Measurements from ENCODE around the gene SERINC2. TPM values are rescaled to one million over a fixed set of nuclear protein-coding genes. Genes with fewer than 3 reads are reported as not detected.

SERINC2 gene
- total and polyA plus RNA-seq, 4 experiments from 2014 or later: 0.11 to 0.18 (median 0.15) TPM; not detected in 1

DNA sequence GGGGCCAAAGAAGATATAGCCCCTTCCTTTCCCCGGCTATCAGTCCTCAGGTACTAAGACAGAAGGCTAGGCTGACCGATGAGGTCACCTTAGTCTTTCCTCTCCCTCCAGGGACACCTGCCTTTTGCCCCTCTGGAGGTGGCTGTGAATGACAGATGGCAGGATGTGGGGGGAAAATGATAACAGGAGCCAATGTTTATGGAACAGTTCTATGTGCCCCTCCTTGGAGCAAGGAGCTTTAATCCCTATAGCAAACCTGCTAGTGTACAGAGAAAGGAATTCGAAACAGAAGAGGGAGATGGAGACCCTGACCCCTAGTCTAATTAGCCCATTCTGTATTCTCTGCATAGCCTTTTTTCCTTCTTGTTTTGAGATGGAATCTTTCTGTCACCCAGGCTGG is 28.1 kb downstream of the SERINC2 start:
- Histone ChIP-seq H3K27me3 (ENCODE audit: insufficient read depth, low read length) (no peaks in the 10 kb centered on the region), H3K4me1 (ENCODE audit: insufficient read depth, low read length) (no peaks in the 10 kb centered on the region), H3K9me3 (ENCODE audit: control insufficient read depth in 1 of 2, low read length in 2 of 2) (no peaks in the 10 kb centered on the region), H3K27ac (ENCODE audit: low read depth, low read length) (no peak overlapping the region), H3K36me3 (ENCODE audit: insufficient read depth, low read length) (no peaks in the 10 kb centered on the region), H3K4me3 (ENCODE audit: low read length in 2 of 2) (no peak overlapping the region)
- Mint-ChIP-seq H3K9me3 (peaks cover 0 to 16% (median 6%) of the 10 kb centered on the region in 8 donors), H3K4me3 (no peak overlapping the region), H3K27me3 (peaks cover 5 to 9% of the 10 kb centered on the region in 2 donors), H3K36me3 (no peaks in the 10 kb centered on the region), H3K27ac (no peak overlapping the region), H3K4me1 (no peaks in the 10 kb centered on the region)
- no peak for DNase-seq
- CTCF ChIA-PET (ENCODE audit: partially characterized antibody): interaction anchor here (0.5 kb wide), 1 partner anchor 71 kb away, joined by 3 read pairs; no protein-coding TSS in a partner anchor
- intact Hi-C loops (cut with micrococcal nuclease): no loop called here
- POLR2A ChIA-PET (ENCODE audit: partially characterized antibody): no interaction called here

DNA sequence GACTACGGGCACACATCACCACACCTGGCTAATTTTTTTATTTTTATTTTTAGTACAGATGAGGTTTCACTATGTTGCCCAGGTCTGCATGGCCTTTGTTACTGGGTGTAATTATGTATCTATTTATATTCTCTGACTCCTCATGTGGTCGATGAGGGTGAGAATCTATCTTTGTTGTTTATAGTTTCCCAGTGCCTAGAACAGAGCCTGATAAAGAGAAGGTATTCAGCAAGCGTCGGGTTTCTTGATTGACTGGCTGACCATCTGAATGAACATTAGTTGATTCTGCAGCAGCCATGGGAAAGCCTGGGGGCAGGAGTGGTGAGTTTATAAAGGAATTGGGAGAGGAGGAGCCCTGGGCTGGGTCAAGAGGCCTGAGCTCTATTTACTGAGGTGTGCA is 28.5 kb downstream of the SERINC2 start:
- intact Hi-C loops (cut with micrococcal nuclease): no loop called here
- Mint-ChIP-seq H3K27me3 (peaks cover 5 to 9% of the 10 kb centered on the region in 2 donors), H3K4me1 (no peaks in the 10 kb centered on the region), H3K36me3 (no peaks in the 10 kb centered on the region), H3K4me3 (peak overlapping the region in 1 of 8 donors; percentile 51), H3K9me3 (peaks cover 0 to 16% (median 6%) of the 10 kb centered on the region in 8 donors), H3K27ac (peak overlapping the region in 1 of 7 donors; percentile 36)
- H3K9me3 ChIP-seq (ENCODE audit: control insufficient read depth in 1 of 2, low read length in 2 of 2): no peaks in the 10 kb centered on the region
- ChIA-PET POLR2A (ENCODE audit: partially characterized antibody) (no interaction called here), CTCF (ENCODE audit: partially characterized antibody) (interaction anchor here (0.5 kb wide), 1 partner anchor 71 kb away, joined by 3 read pairs; no protein-coding TSS in a partner anchor)
- H3K36me3 ChIP-seq (ENCODE audit: insufficient read depth, low read length): no peaks in the 10 kb centered on the region
- H3K27ac ChIP-seq (ENCODE audit: low read depth, low read length): no peak overlapping the region
- no peak overlapping the region for H3K4me3 ChIP-seq (ENCODE audit: low read length in 2 of 2)
- no peaks in the 10 kb centered on the region for H3K4me1 ChIP-seq (ENCODE audit: insufficient read depth, low read length)
- no peak for DNase-seq
- no peaks in the 10 kb centered on the region for H3K27me3 ChIP-seq (ENCODE audit: insufficient read depth, low read length)

DNA sequence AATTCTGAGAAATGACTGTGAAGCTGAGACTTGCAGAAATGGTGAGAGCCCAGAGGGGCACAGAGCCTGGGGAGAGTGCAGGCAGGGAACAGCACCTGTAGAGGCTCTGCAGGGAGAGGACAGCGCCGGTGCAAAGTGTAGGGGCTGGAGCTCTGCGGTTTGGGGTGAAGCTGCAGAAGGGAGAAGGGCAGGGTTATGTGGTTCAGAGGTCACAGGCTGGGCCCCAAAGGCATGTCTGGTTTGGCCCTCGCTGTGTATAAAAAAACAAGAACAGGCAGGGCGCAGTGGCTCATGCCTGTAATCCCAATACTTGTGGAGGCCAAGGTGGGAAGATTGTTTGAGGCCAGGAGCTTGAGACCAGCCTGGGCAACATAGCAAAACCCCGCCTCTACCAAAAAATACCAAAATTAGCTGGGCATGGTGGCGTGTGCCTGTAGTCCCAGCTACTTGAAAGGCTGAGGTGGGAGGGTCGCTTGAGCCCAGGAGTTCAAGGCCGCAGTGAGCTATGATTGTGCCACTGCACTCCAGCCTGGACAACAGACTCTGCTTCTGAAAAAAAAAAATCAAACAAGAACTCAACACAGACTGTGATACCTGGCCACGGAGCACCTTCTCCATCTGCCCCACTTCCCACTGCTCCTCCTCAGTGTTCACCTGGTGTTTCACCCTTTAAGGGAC is 29.1 kb downstream of the SERINC2 start:
- CTCF ChIA-PET (ENCODE audit: partially characterized antibody): no interaction called here
- H3K36me3 ChIP-seq (ENCODE audit: insufficient read depth, low read length): no peaks in the 10 kb centered on the region
- intact Hi-C loops (cut with micrococcal nuclease): no loop called here
- no peaks in the 10 kb centered on the region for H3K4me1 Mint-ChIP-seq
- POLR2A ChIA-PET (ENCODE audit: partially characterized antibody): no interaction called here
- peaks cover 0 to 16% (median 6%) of the 10 kb centered on the region in 8 donors for H3K9me3 Mint-ChIP-seq
- no peaks in the 10 kb centered on the region for H3K27me3 ChIP-seq (ENCODE audit: insufficient read depth, low read length)
- H3K27me3 Mint-ChIP-seq: peaks cover 5 to 8% of the 10 kb centered on the region in 2 donors
- H3K27ac Mint-ChIP-seq: peak overlapping the region in 1 of 7 donors; percentile 36
- no peaks in the 10 kb centered on the region for H3K9me3 ChIP-seq (ENCODE audit: control insufficient read depth in 1 of 2, low read length in 2 of 2)
- no peaks in the 10 kb centered on the region for H3K4me1 ChIP-seq (ENCODE audit: insufficient read depth, low read length)
- H3K4me3 Mint-ChIP-seq: no peak overlapping the region
- H3K27ac ChIP-seq (ENCODE audit: low read depth, low read length): no peak overlapping the region
- H3K36me3 Mint-ChIP-seq: no peaks in the 10 kb centered on the region
- H3K4me3 ChIP-seq (ENCODE audit: low read length in 2 of 2): no peak overlapping the region
- no peak for DNase-seq

DNA sequence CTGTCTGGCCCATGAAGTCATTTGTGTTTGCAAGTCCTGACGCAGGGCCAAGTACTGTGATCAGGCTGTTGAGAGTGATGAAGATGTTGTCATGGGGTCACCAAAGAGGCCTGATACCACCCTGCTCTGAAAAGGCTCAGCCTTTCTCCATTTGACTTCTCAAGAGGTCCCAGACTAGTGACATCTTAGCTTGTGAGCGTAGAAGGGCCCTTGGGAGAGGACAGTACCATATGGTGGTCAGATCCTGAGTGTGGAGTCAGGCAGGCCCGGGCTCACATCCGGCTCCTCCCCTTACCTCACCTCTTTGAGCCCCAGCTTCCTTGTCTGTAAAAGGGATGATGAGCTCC is 29.6 kb downstream of the SERINC2 start:
- Mint-ChIP-seq H3K27ac (no peak overlapping the region), H3K4me1 (no peaks in the 10 kb centered on the region), H3K36me3 (no peaks in the 10 kb centered on the region), H3K9me3 (peaks cover 0 to 16% (median 6%) of the 10 kb centered on the region in 8 donors), H3K27me3 (peaks cover 5 to 8% of the 10 kb centered on the region in 2 donors), H3K4me3 (no peak overlapping the region)
- Histone ChIP-seq H3K27ac (ENCODE audit: low read depth, low read length) (no peak overlapping the region), H3K4me1 (ENCODE audit: insufficient read depth, low read length) (no peaks in the 10 kb centered on the region), H3K4me3 (ENCODE audit: low read length in 2 of 2) (no peak overlapping the region), H3K27me3 (ENCODE audit: insufficient read depth, low read length) (no peaks in the 10 kb centered on the region), H3K36me3 (ENCODE audit: insufficient read depth, low read length) (no peaks in the 10 kb centered on the region), H3K9me3 (ENCODE audit: control insufficient read depth in 1 of 2, low read length in 2 of 2) (no peaks in the 10 kb centered on the region)
- intact Hi-C loops (cut with micrococcal nuclease): no loop called here
- ChIA-PET CTCF (ENCODE audit: partially characterized antibody) (no interaction called here), POLR2A (ENCODE audit: partially characterized antibody) (no interaction called here)
- no peak for DNase-seq

DNA sequence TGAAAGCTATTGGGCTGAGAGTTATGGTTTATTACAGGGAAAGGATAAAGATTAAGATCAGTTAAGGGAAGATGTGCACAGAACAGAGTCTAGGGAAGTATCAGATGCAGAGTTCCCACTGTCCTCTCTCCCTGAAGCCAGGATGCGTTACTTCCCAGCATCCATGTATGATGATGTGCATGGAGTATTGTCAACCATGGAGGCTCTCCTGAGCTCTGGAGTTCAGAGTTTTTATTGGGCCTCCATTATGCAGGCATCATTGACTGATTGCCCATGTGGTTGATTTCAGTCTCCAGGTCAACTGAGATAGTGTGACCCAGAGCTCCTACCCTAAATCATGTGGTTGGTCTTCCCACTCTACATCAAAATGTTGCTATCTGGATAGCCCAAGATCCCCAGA is 30.7 kb downstream of the SERINC2 start:
- no peaks in the 10 kb centered on the region for H3K4me1 ChIP-seq (ENCODE audit: insufficient read depth, low read length)
- Mint-ChIP-seq H3K9me3 (peaks cover 0 to 18% (median 6%) of the 10 kb centered on the region in 8 donors), H3K27me3 (peaks cover 10 to 13% of the 10 kb centered on the region in 2 donors), H3K27ac (no peak overlapping the region), H3K4me3 (no peak overlapping the region), H3K4me1 (no peaks in the 10 kb centered on the region), H3K36me3 (no peaks in the 10 kb centered on the region)
- H3K4me3 ChIP-seq (ENCODE audit: low read length in 2 of 2): no peak overlapping the region
- H3K27ac ChIP-seq (ENCODE audit: low read depth, low read length): no peak overlapping the region
- ChIA-PET POLR2A (ENCODE audit: partially characterized antibody) (no interaction called here), CTCF (ENCODE audit: partially characterized antibody) (no interaction called here)
- intact Hi-C loops (cut with micrococcal nuclease): no loop called here
- no peaks in the 10 kb centered on the region for H3K9me3 ChIP-seq (ENCODE audit: control insufficient read depth in 1 of 2, low read length in 2 of 2)
- no peaks in the 10 kb centered on the region for H3K36me3 ChIP-seq (ENCODE audit: insufficient read depth, low read length)
- DNase-seq: no peak
- no peaks in the 10 kb centered on the region for H3K27me3 ChIP-seq (ENCODE audit: insufficient read depth, low read length)

DNA sequence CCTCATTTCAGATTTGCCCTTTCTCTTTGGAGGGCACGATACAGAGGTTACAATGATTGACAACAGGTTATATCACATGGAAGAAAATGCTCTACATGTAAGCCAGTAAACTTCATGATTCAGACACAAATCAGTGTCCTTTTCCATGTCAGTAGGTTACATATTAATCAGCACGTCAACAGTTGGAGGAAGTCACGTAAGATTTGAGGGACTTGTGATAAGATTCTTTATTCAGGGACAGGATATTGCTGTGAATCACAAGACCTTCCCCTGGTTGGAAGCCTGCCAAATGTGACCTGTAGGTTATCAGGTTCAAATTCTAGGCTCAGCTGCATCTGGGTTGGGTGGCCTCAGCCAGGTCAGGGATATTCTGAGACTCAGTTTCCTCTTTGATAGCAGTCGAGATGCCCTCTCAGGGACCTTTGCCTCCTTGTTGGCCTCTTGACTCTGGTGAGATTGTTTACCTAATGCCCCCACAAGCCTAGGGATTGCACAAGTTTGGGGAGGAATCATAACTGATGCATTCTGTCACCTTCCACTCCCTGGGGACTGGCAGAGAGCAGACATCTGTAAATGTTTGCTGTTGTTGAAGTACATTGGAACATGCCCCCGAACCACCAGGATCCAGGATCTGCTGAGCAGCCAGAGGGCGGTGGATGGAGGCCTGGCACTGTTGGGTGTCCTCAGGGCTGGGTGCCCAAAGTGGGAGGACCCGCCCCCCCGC is 31.9 kb downstream of the SERINC2 start:
- Histone ChIP-seq H3K36me3 (ENCODE audit: insufficient read depth, low read length) (no peaks in the 10 kb centered on the region), H3K9me3 (ENCODE audit: control insufficient read depth in 1 of 2, low read length in 2 of 2) (no peaks in the 10 kb centered on the region), H3K27me3 (ENCODE audit: insufficient read depth, low read length) (no peaks in the 10 kb centered on the region), H3K27ac (ENCODE audit: low read depth, low read length) (no peak overlapping the region), H3K4me1 (ENCODE audit: insufficient read depth, low read length) (no peaks in the 10 kb centered on the region), H3K4me3 (ENCODE audit: low read length in 2 of 2) (no peak overlapping the region)
- H3K4me3 Mint-ChIP-seq: no peak overlapping the region
- no peak for DNase-seq
- H3K27ac Mint-ChIP-seq: no peak overlapping the region
- no peaks in the 10 kb centered on the region for H3K36me3 Mint-ChIP-seq
- no peaks in the 10 kb centered on the region for H3K4me1 Mint-ChIP-seq
- peaks cover 0 to 18% (median 6%) of the 10 kb centered on the region in 8 donors for H3K9me3 Mint-ChIP-seq
- H3K27me3 Mint-ChIP-seq: peaks cover 13% of the 10 kb centered on the region in 2 donors
- intact Hi-C loops (cut with micrococcal nuclease): no loop called here
- POLR2A ChIA-PET (ENCODE audit: partially characterized antibody): no interaction called here
- CTCF ChIA-PET (ENCODE audit: partially characterized antibody): no interaction called here

DNA sequence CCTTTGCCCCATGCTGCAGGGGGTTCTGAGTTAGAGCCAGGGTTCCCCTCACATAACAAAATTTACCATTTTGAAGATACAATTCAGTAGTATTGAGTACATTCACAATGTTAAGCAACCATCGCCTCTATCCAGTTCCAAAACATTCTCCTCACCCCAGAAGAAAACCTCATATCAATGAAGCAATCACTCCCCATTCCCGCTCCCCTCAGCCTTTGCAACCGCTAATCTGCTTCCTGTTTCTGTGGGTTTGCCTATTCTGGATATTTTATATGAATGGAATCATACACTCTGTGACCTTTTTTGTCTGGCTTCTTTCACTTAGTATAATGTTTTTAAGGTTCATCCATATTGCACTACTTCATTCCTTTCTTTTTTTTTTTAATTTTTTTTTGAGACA is 32.9 kb downstream of the SERINC2 start:
- CTCF ChIA-PET (ENCODE audit: partially characterized antibody): no interaction called here
- peaks cover 16 to 18% of the 10 kb centered on the region in 2 donors for H3K27me3 Mint-ChIP-seq
- intact Hi-C loops (cut with micrococcal nuclease): no loop called here
- H3K4me3 Mint-ChIP-seq: no peak overlapping the region
- Histone ChIP-seq H3K27ac (ENCODE audit: low read depth, low read length) (no peak overlapping the region), H3K4me3 (ENCODE audit: low read length in 2 of 2) (no peak overlapping the region), H3K36me3 (ENCODE audit: insufficient read depth, low read length) (no peaks in the 10 kb centered on the region), H3K4me1 (ENCODE audit: insufficient read depth, low read length) (no peaks in the 10 kb centered on the region), H3K9me3 (ENCODE audit: control insufficient read depth in 1 of 2, low read length in 2 of 2) (no peaks in the 10 kb centered on the region), H3K27me3 (ENCODE audit: insufficient read depth, low read length) (no peaks in the 10 kb centered on the region)
- POLR2A ChIA-PET (ENCODE audit: partially characterized antibody): no interaction called here
- no peak overlapping the region for H3K27ac Mint-ChIP-seq
- H3K36me3 Mint-ChIP-seq: no peaks in the 10 kb centered on the region
- no peak for DNase-seq
- peaks cover 0 to 18% (median 8%) of the 10 kb centered on the region in 8 donors for H3K9me3 Mint-ChIP-seq
- no peaks in the 10 kb centered on the region for H3K4me1 Mint-ChIP-seq

Data from CD4-positive, alpha-beta memory T cell (primary cell).